Thyroid gland (tissue), 4 donors: ENCODE results near the gene ATXN1.

Experiments used
- CTCF ChIP-seq, 6 experiments: fragments of 200-600 bp in 3 of 6; fragments of 450-650 bp in 3 of 6; sonication (generic) in 3 of 6; IDR thresholded peaks; one replicate each; pipeline ENCODE4 v1.5.1; 2016 to 2019; ENCODE audit warnings: antibody characterized with exemption in 6 of 6, mild to moderate bottlenecking in 2 of 6, inconsistent platforms in 1 of 6, moderate library complexity in 1 of 6
- POLR2A ChIP-seq, 2 donors: fragments of 450-650 bp; IDR thresholded peaks; one replicate each; pipeline ENCODE4 v1.6.1; 2017; ENCODE audit warnings: antibody characterized with exemption in 2 of 2, mild to moderate bottlenecking in 2 of 2, moderate library complexity in 1 of 2

DNA sequence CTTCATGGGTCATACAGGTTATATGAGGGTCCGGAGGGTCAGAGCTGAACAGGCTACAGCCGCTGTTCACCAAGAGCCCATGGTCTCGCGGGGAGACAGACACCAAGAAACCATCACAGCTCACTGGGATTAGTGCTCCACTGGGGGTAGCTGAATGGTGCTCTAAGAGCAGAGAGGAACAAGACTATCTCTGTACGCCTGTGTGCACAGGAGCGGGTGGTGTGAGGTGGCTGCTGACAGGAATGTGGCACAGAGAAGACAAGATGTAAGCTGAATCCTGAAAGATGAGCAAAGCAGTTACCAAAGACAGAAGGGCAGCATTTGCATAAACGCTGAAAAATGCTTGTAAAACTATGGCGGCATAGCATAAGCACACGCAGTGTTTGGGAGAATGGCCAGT lies 383.8 kb downstream of the ATXN1 start:
- no peak for TF ChIP-seq CTCF (IDR thresholded peaks at IDR 0.05)
- TF ChIP-seq POLR2A (IDR thresholded peaks at IDR 0.05) = no peak
